ENCODE data around the gene SYCE3.

The SYCE3 gene

GRCh38 chr22:50506611-50507420 is 55.9 kb downstream of the SYCE3 start:
- FAIRE-seq (no peak), DNase-seq (ENCODE audit: insufficient read length, low spot score) (no peak)
- TF ChIP-seq POU2F2 (IDR thresholded peaks at IDR 0.05; ENCODE audit: low read depth, low read length) (no peak), TAF1 (IDR thresholded peaks at IDR 0.05; ENCODE audit: low read depth, low read length) (no peak), POLR2A (IDR thresholded peaks at IDR 0.05; ENCODE audit: low read depth, low read length) (no peak), POLR2AphosphoS5 (IDR thresholded peaks at IDR 0.05; ENCODE audit: low read depth, low read length) (no peak), PAX5 (IDR thresholded peaks at IDR 0.05; ENCODE audit: insufficient read depth, low read length, severe bottlenecking) (no peak), SPI1 (IDR thresholded peaks at IDR 0.05; ENCODE audit: low read depth, low read length) (no peak)

GRCh38 chr22:50505776-50506610 is 56.7 kb downstream of the SYCE3 start:
- DNase-seq (ENCODE audit: insufficient read length, low spot score), result no peak
- TF ChIP-seq POLR2AphosphoS5 (IDR thresholded peaks at IDR 0.05; ENCODE audit: low read depth, low read length) (no peak), POU2F2 (IDR thresholded peaks at IDR 0.05; ENCODE audit: low read depth, low read length) (no peak), PAX5 (IDR thresholded peaks at IDR 0.05; ENCODE audit: insufficient read depth, low read length, severe bottlenecking) (no peak), TAF1 (IDR thresholded peaks at IDR 0.05; ENCODE audit: low read depth, low read length) (no peak), POLR2A (IDR thresholded peaks at IDR 0.05; ENCODE audit: low read depth, low read length) (no peak), SPI1 (IDR thresholded peaks at IDR 0.05; ENCODE audit: low read depth, low read length) (no peak)
- no peak for FAIRE-seq

DNA sequence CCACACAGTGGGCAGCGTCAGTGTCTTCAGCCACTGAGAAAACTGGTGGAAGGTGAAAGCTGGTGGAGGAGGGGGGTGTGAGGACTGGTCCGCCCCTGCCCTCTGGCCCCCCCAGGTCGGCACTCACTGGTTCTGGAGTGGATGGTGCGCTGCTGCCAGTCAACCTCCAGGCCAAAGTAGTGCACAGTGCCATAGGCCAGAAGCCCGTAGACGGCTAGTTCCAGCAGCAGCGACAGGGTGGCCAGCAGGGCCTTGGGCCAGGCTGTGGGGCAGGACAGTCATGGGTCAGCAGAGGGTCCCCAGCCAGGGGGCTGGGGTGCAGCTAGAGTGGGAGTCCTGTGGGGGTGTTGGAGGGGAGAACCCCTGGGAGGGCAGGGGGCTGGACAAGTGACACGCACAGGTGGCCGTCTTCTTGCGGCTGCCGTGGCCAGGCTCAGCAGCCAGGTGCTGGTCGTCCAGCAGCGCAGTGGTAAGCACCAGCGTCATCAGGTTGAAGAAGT is 57.4 kb downstream of the SYCE3 start:
- no peak for FAIRE-seq
- DNase-seq (ENCODE audit: insufficient read length, low spot score), result no peak
- no peak for TF ChIP-seq PAX5 (IDR thresholded peaks at IDR 0.05; ENCODE audit: insufficient read depth, low read length, severe bottlenecking)
- no peak for TF ChIP-seq POLR2A (IDR thresholded peaks at IDR 0.05; ENCODE audit: low read depth, low read length)
- TF ChIP-seq POU2F2 (IDR thresholded peaks at IDR 0.05; ENCODE audit: low read depth, low read length), result no peak
- no peak for TF ChIP-seq TAF1 (IDR thresholded peaks at IDR 0.05; ENCODE audit: low read depth, low read length)
- no peak for TF ChIP-seq SPI1 (IDR thresholded peaks at IDR 0.05; ENCODE audit: low read depth, low read length)
- no peak for TF ChIP-seq POLR2AphosphoS5 (IDR thresholded peaks at IDR 0.05; ENCODE audit: low read depth, low read length)

GRCh38 chr22:50504369-50505211 is 58.1 kb downstream of the SYCE3 start:
- FAIRE-seq, result no peak
- no peak for DNase-seq (ENCODE audit: insufficient read length, low spot score)
- TF ChIP-seq PAX5 (IDR thresholded peaks at IDR 0.05; ENCODE audit: insufficient read depth, low read length, severe bottlenecking) (no peak), TAF1 (IDR thresholded peaks at IDR 0.05; ENCODE audit: low read depth, low read length) (no peak), POU2F2 (IDR thresholded peaks at IDR 0.05; ENCODE audit: low read depth, low read length) (no peak), POLR2A (IDR thresholded peaks at IDR 0.05; ENCODE audit: low read depth, low read length) (no peak), SPI1 (IDR thresholded peaks at IDR 0.05; ENCODE audit: low read depth, low read length) (no peak), POLR2AphosphoS5 (IDR thresholded peaks at IDR 0.05; ENCODE audit: low read depth, low read length) (no peak)

DNA sequence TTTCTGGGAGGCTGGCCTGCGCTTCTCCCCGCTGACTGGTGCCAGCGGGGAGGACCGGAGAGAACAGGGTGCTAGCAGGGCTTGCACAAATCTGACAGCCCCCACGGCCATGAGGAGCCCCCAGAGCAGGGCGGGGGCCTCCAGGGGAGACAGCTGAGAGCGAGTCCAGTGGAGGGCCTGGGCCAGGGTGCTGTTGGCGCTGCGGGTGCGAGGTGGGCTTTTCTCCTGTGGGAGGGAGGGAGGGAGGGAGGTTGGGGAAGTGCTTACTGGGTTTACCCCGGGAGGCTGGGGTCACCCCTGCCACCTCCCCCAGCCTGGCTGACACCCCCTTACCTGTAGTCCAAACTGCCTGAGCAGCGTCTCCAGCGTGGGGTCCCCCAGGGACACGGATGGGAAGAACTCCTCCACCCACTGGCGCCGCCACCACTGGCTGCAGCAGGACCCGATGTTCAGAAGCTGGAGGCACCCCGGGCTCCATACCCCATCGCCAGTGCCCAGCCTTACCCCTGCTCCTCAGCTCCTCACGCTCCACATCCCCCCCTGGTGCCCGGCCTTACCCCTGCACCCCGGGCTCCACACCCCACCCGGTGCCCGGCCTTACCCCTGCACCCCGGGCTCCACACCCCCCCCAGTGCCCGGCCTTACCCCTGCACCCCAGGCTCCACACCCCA is 59.1 kb downstream of the SYCE3 start:
- DNase-seq (ENCODE audit: insufficient read length, low spot score) (no peak), FAIRE-seq (no peak)
- TF ChIP-seq PAX5 (IDR thresholded peaks at IDR 0.05; ENCODE audit: insufficient read depth, low read length, severe bottlenecking) (no peak), POLR2A (IDR thresholded peaks at IDR 0.05; ENCODE audit: low read depth, low read length) (no peak), SPI1 (IDR thresholded peaks at IDR 0.05; ENCODE audit: low read depth, low read length) (no peak), POLR2AphosphoS5 (IDR thresholded peaks at IDR 0.05; ENCODE audit: low read depth, low read length) (no peak)

GRCh38 chr22:50502628-50503474 is 59.9 kb downstream of the SYCE3 start:
- no peak for TF ChIP-seq SPI1 (IDR thresholded peaks at IDR 0.05; ENCODE audit: low read depth, low read length)
- no peak for TF ChIP-seq POU2F2 (IDR thresholded peaks at IDR 0.05; ENCODE audit: low read depth, low read length)
- TF ChIP-seq POLR2A (IDR thresholded peaks at IDR 0.05; ENCODE audit: low read depth, low read length), result no peak
- FAIRE-seq (no peak), DNase-seq (ENCODE audit: insufficient read length, low spot score) (no peak)

DNA sequence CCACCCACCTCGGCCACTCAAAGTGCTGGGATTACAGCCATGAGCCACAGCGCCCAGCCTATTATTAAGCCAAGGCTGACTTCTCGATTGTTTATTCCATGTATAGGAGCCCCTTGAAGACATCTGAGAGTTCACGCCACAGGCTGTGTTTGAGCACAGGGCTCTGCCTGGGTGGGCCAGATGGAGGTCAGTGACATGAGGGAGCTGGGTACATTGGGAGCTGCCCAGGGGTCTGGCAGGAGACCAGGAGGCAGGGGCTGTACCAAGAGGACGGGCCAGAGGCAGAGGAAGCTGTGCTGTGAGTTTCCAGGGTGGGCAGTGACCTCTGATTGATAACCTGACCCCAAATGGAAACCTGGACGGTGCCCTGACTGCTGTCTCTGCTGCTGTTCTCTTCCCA is 60.6 kb downstream of the SYCE3 start:
- no peak for FAIRE-seq
- no peak for DNase-seq (ENCODE audit: insufficient read length, low spot score)
- TF ChIP-seq POLR2A (IDR thresholded peaks at IDR 0.05; ENCODE audit: low read depth, low read length), result no peak
- no peak for TF ChIP-seq POU2F2 (IDR thresholded peaks at IDR 0.05; ENCODE audit: low read depth, low read length)
- no peak for TF ChIP-seq SPI1 (IDR thresholded peaks at IDR 0.05; ENCODE audit: low read depth, low read length)
- TF ChIP-seq POLR2AphosphoS5 (IDR thresholded peaks at IDR 0.05; ENCODE audit: low read depth, low read length), result no peak
- TF ChIP-seq PAX5 (IDR thresholded peaks at IDR 0.05; ENCODE audit: insufficient read depth, low read length, severe bottlenecking), result no peak
- TF ChIP-seq TAF1 (IDR thresholded peaks at IDR 0.05; ENCODE audit: low read depth, low read length), result no peak
